GM19467 (cell line): ENCODE data around the gene RET.

Experiments
- ATAC-seq: cut with Tn5 transposase; IDR thresholded peaks from one replicate; pipeline ENCODE4 v1.9.1; 2021; ENCODE audit warnings: mild to moderate bottlenecking, moderate library complexity; ENCODE audit not compliant: unreplicated experiment

The RET gene

GRCh38 chr10:43076876-43077420 is at the start of gene RET:
TSS of gene RET (plus strand) at chr10:43077069. CDS start at chr10:43077259, 190 bp downstream.
- no peak for ATAC-seq

- ATAC-seq: no peak
Measured at GRCh38 chr10:43027331-43027955, 49.4 kb upstream of the RET start.

- ATAC-seq: no peak
Measured at GRCh38 chr10:43028143-43028542, 48.7 kb upstream of the RET start.

GRCh38 chr10:43029043-43029442 is 47.8 kb upstream of the RET start:
- ATAC-seq: no peak

- no peak for ATAC-seq
Measured at GRCh38 chr10:43032613-43033012, 44.3 kb upstream of the RET start.

GRCh38 chr10:43035800-43036199 is 41.1 kb upstream of the RET start:
- ATAC-seq: no peak

- ATAC-seq: no peak
Measured at GRCh38 chr10:43036481-43037428, 40.1 kb upstream of the RET start.

- ATAC-seq: no peak
Measured at GRCh38 chr10:43037440-43037839, 39.4 kb upstream of the RET start.

- ATAC-seq: no peak
Measured at GRCh38 chr10:43037942-43038782, 38.7 kb upstream of the RET start.

- no peak for ATAC-seq
Measured at GRCh38 chr10:43038783-43039623, 37.9 kb upstream of the RET start.

GRCh38 chr10:43039624-43040481 is 37.0 kb upstream of the RET start:
- no peak for ATAC-seq

GRCh38 chr10:43040482-43041256 is 36.2 kb upstream of the RET start:
- no peak for ATAC-seq

GRCh38 chr10:43041422-43042342 is 35.2 kb upstream of the RET start:
- ATAC-seq: no peak

- ATAC-seq: no peak
Measured at GRCh38 chr10:43042503-43043341, 34.1 kb upstream of the RET start.

GRCh38 chr10:43043342-43043772 is 33.5 kb upstream of the RET start:
- ATAC-seq: no peak

- no peak for ATAC-seq
Measured at GRCh38 chr10:43043773-43044447, 33.0 kb upstream of the RET start.
